ENCODE data around the gene PITPNB. TPM values are rescaled to one million over a fixed set of nuclear protein-coding genes. Genes with fewer than 3 reads are reported as not detected.

PITPNB gene
- total and polyA plus RNA-seq, 3 donors from 2014 or later = 39.9 to 49.4 (median 41.9) TPM

DNA sequence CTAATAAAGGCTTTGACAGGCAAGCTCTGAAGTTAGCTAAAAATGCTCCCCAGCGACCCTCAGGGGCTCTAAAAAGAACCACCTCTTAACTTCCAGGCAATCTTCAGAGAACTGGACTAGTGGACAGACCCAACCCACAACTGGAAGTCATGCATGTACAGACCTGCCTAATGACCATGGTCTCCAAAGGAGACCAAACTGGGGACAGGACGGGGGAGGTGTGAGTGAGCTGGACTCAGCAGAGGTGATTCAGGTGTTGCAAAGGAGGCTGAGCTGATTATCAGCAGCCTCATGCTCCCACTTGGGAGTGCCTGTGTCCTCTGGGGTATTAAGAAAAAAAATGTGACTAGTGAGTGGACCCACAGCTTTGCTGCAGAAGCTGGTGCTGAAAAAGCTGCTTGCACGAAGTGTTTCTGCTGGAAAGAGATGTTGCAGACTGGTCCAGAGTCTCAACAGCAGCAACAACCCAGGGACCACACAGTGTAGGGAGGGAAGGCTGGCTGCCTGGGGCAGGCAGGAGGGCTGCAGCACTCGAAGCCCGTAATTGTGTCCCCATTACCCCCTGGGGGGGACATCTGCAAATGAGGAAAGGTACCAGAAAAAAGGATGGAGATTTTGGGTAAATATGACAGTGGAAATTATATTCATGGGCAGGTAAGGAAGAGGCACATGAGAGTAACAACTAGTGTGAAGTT is 35.3 kb downstream of the PITPNB start:
- Histone ChIP-seq H3K36me3 (ENCODE audit: low read depth, missing control alignments) (no peaks in the 10 kb centered on the region), H3K4me3 (no peak overlapping the region), H3K9me3 (no peaks in the 10 kb centered on the region), H3K27ac (no peak overlapping the region), H3K4me1 (peaks cover 22% of the 10 kb centered on the region), H3K27me3 (no peaks in the 10 kb centered on the region)
- no peak for DNase-seq
- TF ChIP-seq POLR2A (IDR thresholded peaks at IDR 0.05) = no peak
- TF ChIP-seq, protein P1, sequence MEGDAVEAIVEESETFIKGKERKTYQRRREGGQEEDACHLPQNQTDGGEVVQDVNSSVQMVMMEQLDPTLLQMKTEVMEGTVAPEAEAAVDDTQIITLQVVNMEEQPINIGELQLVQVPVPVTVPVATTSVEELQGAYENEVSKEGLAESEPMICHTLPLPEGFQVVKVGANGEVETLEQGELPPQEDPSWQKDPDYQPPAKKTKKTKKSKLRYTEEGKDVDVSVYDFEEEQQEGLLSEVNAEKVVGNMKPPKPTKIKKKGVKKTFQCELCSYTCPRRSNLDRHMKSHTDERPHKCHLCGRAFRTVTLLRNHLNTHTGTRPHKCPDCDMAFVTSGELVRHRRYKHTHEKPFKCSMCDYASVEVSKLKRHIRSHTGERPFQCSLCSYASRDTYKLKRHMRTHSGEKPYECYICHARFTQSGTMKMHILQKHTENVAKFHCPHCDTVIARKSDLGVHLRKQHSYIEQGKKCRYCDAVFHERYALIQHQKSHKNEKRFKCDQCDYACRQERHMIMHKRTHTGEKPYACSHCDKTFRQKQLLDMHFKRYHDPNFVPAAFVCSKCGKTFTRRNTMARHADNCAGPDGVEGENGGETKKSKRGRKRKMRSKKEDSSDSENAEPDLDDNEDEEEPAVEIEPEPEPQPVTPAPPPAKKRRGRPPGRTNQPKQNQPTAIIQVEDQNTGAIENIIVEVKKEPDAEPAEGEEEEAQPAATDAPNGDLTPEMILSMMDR (IDR thresholded peaks at IDR 0.05) = no peak
- intact Hi-C loops (cut with DNase I; ENCODE audit: low total_unique reads) = loop anchor here (5.0 kb wide), 1 partner anchor 123 kb away; no protein-coding TSS in a partner anchor
- WGBS, 2 donors = 82 to 91% methylated on average over 5 of the region's 5 CpGs

DNA sequence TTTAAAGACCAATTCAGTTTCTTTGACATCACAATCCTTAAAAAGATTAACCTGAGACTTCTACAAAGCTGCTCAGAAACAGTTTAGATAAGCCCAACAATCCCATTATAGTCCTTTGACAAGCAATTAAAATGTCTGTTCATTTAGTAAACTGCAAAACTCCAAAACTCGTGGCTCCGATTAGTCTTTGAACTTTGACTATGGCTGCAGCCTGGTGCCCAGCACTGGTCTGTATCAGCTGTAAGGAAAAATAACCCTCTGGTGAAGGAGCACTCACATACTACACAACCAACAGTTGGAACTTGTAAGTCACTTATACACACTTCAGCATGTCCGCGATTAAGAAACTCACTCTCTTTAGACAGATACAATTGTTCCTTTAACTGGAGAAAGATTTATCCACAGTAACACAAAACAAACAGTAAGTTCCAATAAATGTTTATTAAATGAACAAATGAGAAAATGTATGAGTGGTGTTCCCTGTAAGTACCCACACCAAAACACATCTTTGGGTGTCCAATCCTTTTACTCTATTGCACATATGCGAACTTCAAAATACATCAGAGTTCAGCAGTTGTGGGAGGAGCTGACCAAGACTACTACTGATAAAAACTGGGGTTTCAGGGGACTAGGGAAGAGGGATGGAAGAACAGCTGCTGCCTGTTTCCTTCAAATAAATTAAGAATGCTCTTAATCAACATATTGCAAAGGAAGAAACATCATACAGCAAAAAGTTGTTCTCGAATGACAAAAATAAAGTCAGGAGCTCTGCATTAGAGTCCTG is 36.4 kb downstream of the PITPNB start:
- no peak for DNase-seq
- H3K27ac ChIP-seq = peak overlapping the region in 1 of 2 donors; percentile 78
- 64% methylated on average over 6 of the region's 6 CpGs for WGBS, 2 donors
- H3K27me3 ChIP-seq = no peaks in the 10 kb centered on the region
- H3K4me1 ChIP-seq = peaks cover 26% of the 10 kb centered on the region
- intact Hi-C loops (cut with DNase I; ENCODE audit: low total_unique reads) = loop anchor here (5.0 kb wide), 1 partner anchor 125 kb away; no protein-coding TSS in a partner anchor
- no peak for TF ChIP-seq POLR2A (IDR thresholded peaks at IDR 0.05)
- TF ChIP-seq, protein P1 (IDR thresholded peaks at IDR 0.05) = no peak
- no peak overlapping the region for H3K4me3 ChIP-seq
- no peaks in the 10 kb centered on the region for H3K9me3 ChIP-seq
- H3K36me3 ChIP-seq (ENCODE audit: low read depth, missing control alignments) = no peaks in the 10 kb centered on the region

DNA sequence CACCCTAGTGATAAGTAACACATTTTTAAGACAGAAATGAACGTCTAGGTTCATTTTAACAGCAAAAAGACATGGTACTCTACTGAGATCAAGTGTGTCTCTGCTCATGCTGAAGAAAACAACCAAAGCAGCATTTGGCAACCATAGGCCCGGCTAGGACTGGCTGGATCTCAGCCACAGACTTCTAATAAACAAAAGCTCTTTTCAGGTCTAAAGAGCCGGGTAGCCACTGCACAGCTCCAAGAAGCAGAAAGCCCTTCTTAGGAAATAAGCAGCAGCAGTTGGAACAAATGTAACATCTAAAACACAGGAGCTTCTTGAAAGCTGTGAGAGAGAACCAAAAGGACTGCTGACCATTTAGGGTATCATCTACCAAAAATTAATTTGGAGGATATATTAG is 37.6 kb downstream of the PITPNB start:
- no peak for TF ChIP-seq POLR2A (IDR thresholded peaks at IDR 0.05)
- TF ChIP-seq, protein P1 (IDR thresholded peaks at IDR 0.05) = no peak
- no peaks in the 10 kb centered on the region for H3K27me3 ChIP-seq
- intact Hi-C loops (cut with DNase I; ENCODE audit: low total_unique reads) = loop anchor here (5.0 kb wide), 1 partner anchor 126 kb away; no protein-coding TSS in a partner anchor
- no peaks in the 10 kb centered on the region for H3K9me3 ChIP-seq
- peak overlapping the region; percentile 57 to 78 for H3K27ac ChIP-seq
- no peak overlapping the region for H3K4me3 ChIP-seq
- 26 to 30% methylated on average over 3 of the region's 3 CpGs for WGBS, 2 donors
- H3K36me3 ChIP-seq (ENCODE audit: low read depth, missing control alignments) = no peaks in the 10 kb centered on the region
- peaks cover 33% of the 10 kb centered on the region for H3K4me1 ChIP-seq
- DNase-seq = peak; percentile 75

DNA sequence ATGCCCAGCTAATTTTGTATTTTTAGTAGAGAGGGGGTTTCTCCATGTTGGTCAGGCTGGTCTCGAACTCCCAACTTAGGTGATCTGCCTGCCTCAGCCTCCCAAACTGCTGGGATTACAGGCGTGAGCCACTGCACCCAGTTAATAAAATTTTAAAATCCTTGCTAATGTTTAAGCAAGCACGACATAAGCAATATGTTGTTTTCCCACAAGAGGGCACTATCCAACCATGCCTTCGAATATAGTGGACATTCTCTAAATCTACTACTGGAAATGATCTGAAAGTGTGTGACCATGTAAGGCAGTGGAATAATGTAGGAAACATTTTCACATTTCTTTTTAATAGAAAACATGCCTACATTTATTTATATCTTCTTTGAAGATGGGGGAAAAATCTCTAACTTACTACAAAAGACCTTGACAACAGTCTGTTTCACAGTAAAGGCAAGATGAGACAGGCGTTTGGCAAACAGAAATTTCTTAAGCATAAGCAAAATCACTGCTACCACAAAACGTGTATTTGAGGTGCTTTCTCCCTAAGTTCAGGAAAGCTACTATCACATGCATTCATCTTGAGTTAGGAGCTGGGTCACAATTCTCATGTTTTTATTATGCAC is 38.2 kb downstream of the PITPNB start:
- 32 to 34% methylated on average over 6 of the region's 6 CpGs for WGBS, 2 donors
- Histone ChIP-seq H3K27ac (peak overlapping the region; percentile 57 to 78), H3K9me3 (no peaks in the 10 kb centered on the region), H3K4me3 (no peak overlapping the region), H3K27me3 (no peaks in the 10 kb centered on the region), H3K36me3 (ENCODE audit: low read depth, missing control alignments) (no peaks in the 10 kb centered on the region), H3K4me1 (peaks cover 33% of the 10 kb centered on the region)
- peak; percentile 74 for DNase-seq
- intact Hi-C loops (cut with DNase I; ENCODE audit: low total_unique reads) = loop anchor here (5.0 kb wide), 1 partner anchor 126 kb away; no protein-coding TSS in a partner anchor
- TF ChIP-seq POLR2A (IDR thresholded peaks at IDR 0.05) = no peak
- TF ChIP-seq, protein P1 (IDR thresholded peaks at IDR 0.05) = peak; percentile 77 to 80 (median 78)

Measured in testis (tissue), 3 donors.